Ishikawa (cell line): ENCODE measurements around the gene PTPRN2.

ENCODE experiments used
- CEBPB ChIP-seq: IDR thresholded peaks from 2 replicates; pipeline ENCODE4 v1.6.1; 2012
- CREB1 ChIP-seq: IDR thresholded peaks from 2 replicates; pipeline ENCODE4 v1.6.1; 2012; ENCODE audit warnings: low read depth
- EGR1 ChIP-seq: IDR thresholded peaks from 2 replicates; pipeline ENCODE4 v1.6.1; 2012
- EP300 ChIP-seq: IDR thresholded peaks from 2 replicates; pipeline ENCODE4 v1.6.1; 2012; ENCODE audit warnings: borderline replicate concordance
- FOXM1 ChIP-seq: IDR thresholded peaks from 2 replicates; pipeline ENCODE4 v1.6.1; 2012; ENCODE audit warnings: low read depth, borderline replicate concordance
- NFIC ChIP-seq: IDR thresholded peaks from 2 replicates; pipeline ENCODE4 v1.6.1; 2012
- RAD21 ChIP-seq: IDR thresholded peaks from 2 replicates; pipeline ENCODE4 v1.6.1; 2012; ENCODE audit warnings: low read depth
- REST ChIP-seq: IDR thresholded peaks from 2 replicates; pipeline ENCODE4 v1.6.1; 2012; ENCODE audit warnings: low read depth, mild to moderate bottlenecking
- TAF1 ChIP-seq: IDR thresholded peaks from 2 replicates; pipeline ENCODE4 v1.6.1; 2012; ENCODE audit warnings: low read depth, mild to moderate bottlenecking
- TCF12 ChIP-seq: IDR thresholded peaks from 2 replicates; pipeline ENCODE4 v1.6.1; 2012; ENCODE audit warnings: low read depth
- TEAD4 ChIP-seq: IDR thresholded peaks from 2 replicates; pipeline ENCODE4 v1.6.1; 2012
- YY1 ChIP-seq: IDR thresholded peaks from 2 replicates; pipeline ENCODE4 v1.6.1; 2012; ENCODE audit warnings: low read depth
- ZBTB7A ChIP-seq: IDR thresholded peaks from 2 replicates; pipeline ENCODE4 v1.6.1; 2012; ENCODE audit warnings: low read depth
- TF ChIP-seq, protein P1 (sequence below): IDR thresholded peaks from 2 replicates; pipeline ENCODE4 v1.6.1; 2012
- TF ChIP-seq, protein P2 (sequence below): IDR thresholded peaks from 2 replicates; pipeline ENCODE4 v1.6.1; 2012

Gene PTPRN2

DNA sequence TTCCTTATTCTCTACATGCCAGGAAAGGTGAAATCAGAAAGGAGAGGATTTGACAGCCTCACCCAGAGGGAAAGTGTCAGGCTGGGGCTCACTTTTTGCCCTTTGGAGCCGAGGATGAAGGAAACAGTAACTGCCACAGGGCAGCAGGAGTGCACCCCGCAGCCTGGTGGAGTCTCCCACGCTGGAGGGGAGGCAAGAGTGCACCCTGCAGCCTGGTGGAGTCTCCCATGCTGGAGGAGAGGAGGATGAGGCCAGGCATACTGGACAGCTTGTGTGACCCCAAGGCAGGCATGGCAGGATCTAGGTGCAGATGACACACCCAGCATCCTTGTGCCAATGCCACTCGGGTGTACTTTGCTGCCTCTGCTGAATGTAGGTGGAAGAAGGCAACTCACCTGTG is 766.8 kb downstream of the PTPRN2 start:
- TF ChIP-seq ZBTB7A = no peak
- no peak for TF ChIP-seq TCF12
- TF ChIP-seq CEBPB = no peak
- TF ChIP-seq REST = no peak
- no peak for TF ChIP-seq CREB1
- TF ChIP-seq NFIC = no peak
- no peak for TF ChIP-seq YY1
- no peak for TF ChIP-seq FOXM1
- TF ChIP-seq, protein P1, sequence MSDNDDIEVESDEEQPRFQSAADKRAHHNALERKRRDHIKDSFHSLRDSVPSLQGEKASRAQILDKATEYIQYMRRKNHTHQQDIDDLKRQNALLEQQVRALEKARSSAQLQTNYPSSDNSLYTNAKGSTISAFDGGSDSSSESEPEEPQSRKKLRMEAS = no peak
- no peak for TF ChIP-seq TEAD4
- TF ChIP-seq RAD21 = no peak

GRCh38 chr7:157819455-157819807 is 768.2 kb downstream of the PTPRN2 start:
- TF ChIP-seq EGR1 (no peak), REST (no peak), TAF1 (no peak), FOXM1 (no peak), CEBPB (no peak), RAD21 (no peak), CREB1 (no peak), TEAD4 (no peak), ZBTB7A (no peak), NFIC (no peak), YY1 (no peak), TCF12 (no peak), EP300 (no peak)
- TF ChIP-seq, protein P2, sequence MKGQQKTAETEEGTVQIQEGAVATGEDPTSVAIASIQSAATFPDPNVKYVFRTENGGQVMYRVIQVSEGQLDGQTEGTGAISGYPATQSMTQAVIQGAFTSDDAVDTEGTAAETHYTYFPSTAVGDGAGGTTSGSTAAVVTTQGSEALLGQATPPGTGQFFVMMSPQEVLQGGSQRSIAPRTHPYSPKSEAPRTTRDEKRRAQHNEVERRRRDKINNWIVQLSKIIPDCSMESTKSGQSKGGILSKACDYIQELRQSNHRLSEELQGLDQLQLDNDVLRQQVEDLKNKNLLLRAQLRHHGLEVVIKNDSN = no peak
- TF ChIP-seq, protein P1 = no peak

DNA sequence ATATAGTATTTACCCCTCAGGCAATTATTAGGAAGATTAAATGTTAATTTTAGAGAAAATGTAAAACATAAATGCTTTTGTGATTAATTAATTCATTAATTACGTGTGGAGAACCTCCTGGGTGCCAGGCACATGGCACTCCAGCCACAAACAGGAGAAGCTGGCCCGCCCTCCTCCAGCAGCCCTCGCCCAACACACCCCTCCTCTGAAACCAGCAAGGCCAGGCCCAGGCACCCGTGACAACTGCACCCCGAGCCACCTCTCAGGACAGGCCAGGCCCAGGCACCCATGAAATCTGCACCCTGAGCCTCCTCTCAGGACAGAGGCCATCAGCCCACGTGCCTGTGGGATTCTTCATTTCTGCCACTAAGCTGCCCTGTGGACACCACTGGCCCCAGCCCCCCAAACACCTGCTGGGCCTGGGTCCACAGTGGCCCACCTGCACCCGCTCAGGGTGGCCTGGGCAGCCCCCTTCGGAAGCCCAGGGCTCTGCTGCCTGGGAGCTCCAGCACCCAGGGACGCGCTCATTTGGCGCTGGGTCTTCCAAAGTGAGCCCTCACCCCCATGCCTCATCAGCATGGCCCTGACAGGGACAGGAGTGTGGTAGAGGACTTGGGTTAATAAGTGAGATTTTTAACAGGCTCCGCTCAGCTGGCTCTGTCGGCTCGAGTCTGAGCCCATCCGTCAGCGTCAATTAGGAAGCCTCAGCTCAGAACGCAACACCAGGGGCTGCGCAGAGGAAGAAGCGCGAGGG is 768.7 kb downstream of the PTPRN2 start:
- TF ChIP-seq NFIC (no peak), RAD21 (no peak), CEBPB (no peak), TCF12 (no peak), TAF1 (no peak), TEAD4 (no peak), CREB1 (no peak), EGR1 (no peak), EP300 (no peak), FOXM1 (no peak), REST (no peak)
- TF ChIP-seq, protein P1 = no peak

DNA sequence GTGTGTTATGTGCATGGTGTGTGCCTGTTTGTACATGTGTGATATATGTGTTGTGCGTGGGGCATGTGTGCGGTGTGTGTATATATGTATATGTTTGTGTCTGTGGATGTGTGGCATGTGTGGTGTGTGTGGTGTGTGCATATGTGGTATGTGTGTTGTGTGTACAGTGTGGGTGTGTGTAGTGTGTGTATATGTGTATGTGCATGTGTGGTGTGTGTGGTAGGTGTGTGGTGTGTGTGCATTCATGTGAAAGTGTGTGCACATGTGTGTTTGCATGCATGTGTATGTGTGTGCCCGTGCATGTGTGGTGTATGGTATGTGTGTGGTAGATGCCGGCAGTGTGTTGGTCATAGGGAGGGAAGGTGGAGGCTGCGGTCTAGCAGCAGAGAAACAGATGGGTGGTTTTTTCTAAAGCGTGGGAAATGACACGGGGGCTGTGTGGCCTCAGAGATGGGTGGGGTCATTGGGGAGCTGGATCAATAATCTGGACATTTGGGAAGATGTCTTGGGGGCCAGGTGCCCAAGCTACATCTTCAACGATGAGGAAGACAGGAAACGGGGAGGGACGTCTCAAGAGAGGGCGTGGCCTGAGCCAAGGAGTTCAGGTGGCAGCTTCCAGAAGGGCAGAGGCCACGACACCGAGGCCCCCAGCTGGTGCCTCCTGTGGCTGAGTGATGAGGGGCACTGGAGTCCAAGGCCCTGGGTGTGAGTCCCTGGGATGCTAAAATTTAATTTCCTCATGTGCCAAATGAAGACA is 769.5 kb downstream of the PTPRN2 start:
- TF ChIP-seq FOXM1 (no peak), CREB1 (no peak), RAD21 (no peak), ZBTB7A (no peak), NFIC (no peak), REST (no peak), TCF12 (no peak), YY1 (no peak), EP300 (no peak), CEBPB (no peak), EGR1 (no peak), TEAD4 (no peak), TAF1 (no peak)
- TF ChIP-seq, protein P1 = no peak
- TF ChIP-seq, protein P2 = no peak
